Osteoblast (primary cell): Measurements from ENCODE around the gene KIF14. TPM values are rescaled to one million over a fixed set of nuclear protein-coding genes. Genes with fewer than 3 reads are reported as not detected.
A peak's percentile ranks its signal among the peaks of the same experiment; 100 is the strongest.

ENCODE experiments used
- DNase-seq: peaks from one replicate; pipeline ENCODE4 v3.0.0; 2011; ENCODE audit warnings: low spot score, mixed read lengths; ENCODE audit not compliant: insufficient read length; ENCODE audit errors: missing footprints
- H2AFZ ChIP-seq: 2 replicates; pipeline ENCODE4 v1.6.0; 2011; ENCODE audit warnings: mild to moderate bottlenecking, low read length
- H3K27ac ChIP-seq: 2 replicates; pipeline ENCODE4 v1.5.1; 2011; ENCODE audit warnings: mild to moderate bottlenecking, low read depth, low read length, moderate library complexity
- H3K27me3 ChIP-seq: 2 replicates; pipeline ENCODE4 v1.6.0; 2012; ENCODE audit warnings: mild to moderate bottlenecking, control low read depth, inconsistent platforms, low read length, moderate library complexity; ENCODE audit not compliant: insufficient read depth
- H3K36me3 ChIP-seq: 2 replicates; pipeline ENCODE4 v1.5.1; 2011; ENCODE audit warnings: mild to moderate bottlenecking, low read length, control low read depth, moderate library complexity; ENCODE audit not compliant: insufficient read depth
- H3K4me1 ChIP-seq: 2 replicates; pipeline ENCODE4 v1.5.1; 2011; ENCODE audit warnings: mild to moderate bottlenecking, low read length, control low read depth, moderate library complexity; ENCODE audit not compliant: insufficient read depth
- H3K4me2 ChIP-seq: 2 replicates; pipeline ENCODE4 v1.6.0; 2011; ENCODE audit warnings: mild to moderate bottlenecking, low read length; ENCODE audit not compliant: insufficient read depth
- H3K4me3 ChIP-seq: fragments of 200-600 bp; sonication (generic); 3 replicates; pipeline ENCODE4 v1.5.1; 2012; ENCODE audit warnings: mild to moderate bottlenecking, low read length, inconsistent platforms; ENCODE audit not compliant: insufficient read depth
- H3K79me2 ChIP-seq: 2 replicates; pipeline ENCODE4 v1.6.0; 2012; ENCODE audit warnings: mild to moderate bottlenecking, low read length, control low read depth, inconsistent platforms; ENCODE audit not compliant: insufficient read depth
- H3K9me3 ChIP-seq: 2 replicates; pipeline ENCODE4 v1.5.1; 2011; ENCODE audit warnings: low read depth, low read length, control low read depth
- H4K20me1 ChIP-seq: 2 replicates; pipeline ENCODE4 v1.6.0; 2012; ENCODE audit warnings: mild to moderate bottlenecking, low read length, control low read depth; ENCODE audit not compliant: insufficient read depth
- CTCF ChIP-seq: IDR thresholded peaks from 2 replicates; pipeline ENCODE4 v1.5.1; 2011; ENCODE audit warnings: mild to moderate bottlenecking, low read depth, low read length, moderate library complexity; ENCODE audit errors: extremely low read depth
- total RNA-seq: library from RNA; depleted of rRNA; stranded (reverse); fragments of >200 nt; gene quantifications from 2 replicates; pipeline ENCODE4 v1.2.3, GENCODE V29; 2012

KIF14 gene
- total RNA-seq, 1 donor, result 1.8 TPM

GRCh38 chr1:200619894-200620272 is 668 bp downstream of the KIF14 start:
- Histone ChIP-seq H3K27me3 (no peaks in the 10 kb centered on the region), H3K4me3 (peak overlapping the region; percentile 88), H3K36me3 (peaks cover 5% of the 10 kb centered on the region), H3K9me3 (no peaks in the 10 kb centered on the region), H3K4me1 (peaks cover 7% of the 10 kb centered on the region), H3K4me2 (peak overlapping the region; percentile 97), H3K27ac (peak overlapping the region; percentile 71), H2AFZ (peak overlapping the region; percentile 90), H3K79me2 (peaks cover 15% of the 10 kb centered on the region), H4K20me1 (no peaks in the 10 kb centered on the region)
- DNase-seq, result no peak
- TF ChIP-seq CTCF, result no peak

GRCh38 chr1:200610846-200611245 is 9.7 kb downstream of the KIF14 start:
- TF ChIP-seq CTCF, result no peak
- no peak overlapping the region for H3K4me3 ChIP-seq
- H3K27ac ChIP-seq, result no peak overlapping the region

GRCh38 chr1:200602632-200603031 is 17.9 kb downstream of the KIF14 start:
- H3K27ac ChIP-seq, result no peak overlapping the region
- H3K36me3 ChIP-seq, result peaks cover 11% of the 10 kb centered on the region
- no peak overlapping the region for H3K4me2 ChIP-seq
- H3K27me3 ChIP-seq, result no peaks in the 10 kb centered on the region
- no peaks in the 10 kb centered on the region for H3K79me2 ChIP-seq
- H3K4me3 ChIP-seq, result no peak overlapping the region
- no peak for DNase-seq
- H3K4me1 ChIP-seq, result no peaks in the 10 kb centered on the region
- no peaks in the 10 kb centered on the region for H3K9me3 ChIP-seq
- H4K20me1 ChIP-seq, result no peaks in the 10 kb centered on the region
- no peak overlapping the region for H2AFZ ChIP-seq
- TF ChIP-seq CTCF, result no peak

More at GRCh38 chr1:200610846-200611245, 9.7 kb downstream of the KIF14 start:
- DNase-seq, result no peak
- Histone ChIP-seq H3K4me2 (no peak overlapping the region), H4K20me1 (no peaks in the 10 kb centered on the region), H3K36me3 (no peaks in the 10 kb centered on the region), H2AFZ (peak overlapping the region; percentile 55), H3K27me3 (no peaks in the 10 kb centered on the region), H3K9me3 (no peaks in the 10 kb centered on the region), H3K4me1 (no peaks in the 10 kb centered on the region), H3K79me2 (no peaks in the 10 kb centered on the region)

GRCh38 chr1:200590001-200590400 is 30.6 kb downstream of the KIF14 start:
- H3K79me2 ChIP-seq, result no peaks in the 10 kb centered on the region
- no peaks in the 10 kb centered on the region for H3K27me3 ChIP-seq
- no peak overlapping the region for H3K4me3 ChIP-seq
- H3K4me2 ChIP-seq, result no peak overlapping the region
- H3K36me3 ChIP-seq, result no peaks in the 10 kb centered on the region
- H3K27ac ChIP-seq, result no peak overlapping the region
- TF ChIP-seq CTCF, result no peak
- H2AFZ ChIP-seq, result no peak overlapping the region
- H3K4me1 ChIP-seq, result no peaks in the 10 kb centered on the region
- no peaks in the 10 kb centered on the region for H3K9me3 ChIP-seq
- H4K20me1 ChIP-seq, result no peaks in the 10 kb centered on the region
- DNase-seq, result no peak
